ENCODE results near the gene MBTPS2. TPM values are rescaled to one million over a fixed set of nuclear protein-coding genes. Genes with fewer than 3 reads are reported as not detected.
A peak's percentile ranks its signal among the peaks of the same experiment; 100 is the strongest.

Gene MBTPS2
- total RNA-seq, 1 experiment from 2014 or later, result 22.0 TPM

- CTCF ChIA-PET, result interaction anchor here (0.6 kb wide), 1 partner anchor 65 kb away, joined by 3 read pairs; no protein-coding TSS in a partner anchor
- Histone ChIP-seq H3K4me3 (ENCODE audit: low read depth, low read length) (peak overlapping the region; percentile 86), H3K9me3 (no peaks in the 10 kb centered on the region), H3K4me1 (peaks cover 10% of the 10 kb centered on the region), H3K27me3 (replicated peaks; ENCODE audit: control insufficient read depth, insufficient read depth, low read length) (no peaks in the 10 kb centered on the region), H3K36me3 (ENCODE audit: control insufficient read depth, insufficient read depth, low read length) (no peaks in the 10 kb centered on the region)
- DNase-seq, result no peak
- Mint-ChIP-seq H3K27ac (ENCODE audit: unreplicated experiment) (peak overlapping the region; percentile 87), H3K36me3 (ENCODE audit: insufficient read depth, unreplicated experiment) (peaks cover 6% of the 10 kb centered on the region), H3K4me1 (ENCODE audit: low read depth, unreplicated experiment) (peaks cover 9% of the 10 kb centered on the region), H3K4me3 (ENCODE audit: unreplicated experiment) (peak overlapping the region; percentile 79), H3K9me3 (ENCODE audit: unreplicated experiment) (no peaks in the 10 kb centered on the region), H3K27me3 (ENCODE audit: insufficient read depth, unreplicated experiment) (no peaks in the 10 kb centered on the region)
- TSS peak; percentile 94 for BruUV-seq (replicated peaks)
- intact Hi-C loops (cut with micrococcal nuclease; ENCODE audit: unreplicated experiment), result loop anchor here (1.0 to 10.0 kb wide), 2 partner anchors 137 to 164 kb away; no protein-coding TSS in a partner anchor
- POLR2A ChIA-PET, result interaction anchor here (0.6 to 0.7 kb wide), 2 partner anchors 8 to 137 kb away, joined by 3 read pairs; no protein-coding TSS in a partner anchor
- TF ChIP-seq CTCF (IDR thresholded peaks at IDR 0.05; ENCODE audit: insufficient read depth in 1 of 2, low read depth in 1 of 2, low read length in 1 of 2, severe bottlenecking in 1 of 2, unreplicated experiment in 1 of 2), result no peak
Observed at GRCh38 chrX:21838937-21839333, 482 bp upstream of the MBTPS2 start.

- no peaks in the 10 kb centered on the region for H3K36me3 ChIP-seq (ENCODE audit: control insufficient read depth, insufficient read depth, low read length)
- TSS peak; percentile 76 for BruUV-seq (replicated peaks)
- peaks cover 10% of the 10 kb centered on the region for H3K4me1 ChIP-seq
- ChIA-PET CTCF (no interaction called here), POLR2A (no interaction called here)
- Mint-ChIP-seq H3K4me3 (ENCODE audit: unreplicated experiment) (peak overlapping the region; percentile 79), H3K27ac (ENCODE audit: unreplicated experiment) (peak overlapping the region; percentile 87), H3K4me1 (ENCODE audit: low read depth, unreplicated experiment) (peaks cover 9% of the 10 kb centered on the region), H3K9me3 (ENCODE audit: unreplicated experiment) (no peaks in the 10 kb centered on the region), H3K36me3 (ENCODE audit: insufficient read depth, unreplicated experiment) (peaks cover 9% of the 10 kb centered on the region), H3K27me3 (ENCODE audit: insufficient read depth, unreplicated experiment) (no peaks in the 10 kb centered on the region)
- H3K9me3 ChIP-seq, result no peaks in the 10 kb centered on the region
- intact Hi-C loops (cut with micrococcal nuclease; ENCODE audit: unreplicated experiment), result no loop called here
- no peak for DNase-seq
- no peak for TF ChIP-seq CTCF (IDR thresholded peaks at IDR 0.05; ENCODE audit: insufficient read depth in 1 of 2, low read depth in 1 of 2, low read length in 1 of 2, severe bottlenecking in 1 of 2, unreplicated experiment in 1 of 2)
- H3K27me3 ChIP-seq (replicated peaks; ENCODE audit: control insufficient read depth, insufficient read depth, low read length), result no peaks in the 10 kb centered on the region
- peak overlapping the region; percentile 86 for H3K4me3 ChIP-seq (ENCODE audit: low read depth, low read length)
Observed at GRCh38 chrX:21840193-21840545, 752 bp downstream of the MBTPS2 start.

GRCh38 chrX:21843179-21843578 lies 3.8 kb downstream of the MBTPS2 start:
- no TSS peak for BruUV-seq (replicated peaks)
- no peak overlapping the region for H3K4me3 ChIP-seq (ENCODE audit: low read depth, low read length)
- Mint-ChIP-seq H3K36me3 (ENCODE audit: insufficient read depth, unreplicated experiment) (peaks cover 21% of the 10 kb centered on the region), H3K27me3 (ENCODE audit: insufficient read depth, unreplicated experiment) (no peaks in the 10 kb centered on the region), H3K9me3 (ENCODE audit: unreplicated experiment) (no peaks in the 10 kb centered on the region), H3K27ac (ENCODE audit: unreplicated experiment) (no peak overlapping the region), H3K4me3 (ENCODE audit: unreplicated experiment) (peak overlapping the region; percentile 27), H3K4me1 (ENCODE audit: low read depth, unreplicated experiment) (peaks cover 9% of the 10 kb centered on the region)
- no peaks in the 10 kb centered on the region for H3K9me3 ChIP-seq
- DNase-seq, result peak in 1 of 2 experiments; percentile 8
- peaks cover 10% of the 10 kb centered on the region for H3K4me1 ChIP-seq
- intact Hi-C loops (cut with micrococcal nuclease; ENCODE audit: unreplicated experiment), result no loop called here
- ChIA-PET CTCF (no interaction called here), POLR2A (no interaction called here)
- TF ChIP-seq CTCF (IDR thresholded peaks at IDR 0.05; ENCODE audit: insufficient read depth in 1 of 2, low read depth in 1 of 2, low read length in 1 of 2, severe bottlenecking in 1 of 2, unreplicated experiment in 1 of 2), result no peak
- no peaks in the 10 kb centered on the region for H3K36me3 ChIP-seq (ENCODE audit: control insufficient read depth, insufficient read depth, low read length)
- H3K27me3 ChIP-seq (replicated peaks; ENCODE audit: control insufficient read depth, insufficient read depth, low read length), result no peaks in the 10 kb centered on the region
